HG03039 (cell line): ENCODE results near the gene DUOX2.
"Not testable (repeated sequence)": the region's sequence is repeated elsewhere in the genome, so short reads cannot be mapped to it uniquely, and the experiment has no call there.

Experiments used
- ATAC-seq: cut with Tn5 transposase; IDR thresholded peaks from one replicate; pipeline ENCODE4 v1.9.1; 2021; ENCODE audit warnings: mild to moderate bottlenecking, moderate library complexity; ENCODE audit not compliant: unreplicated experiment

The DUOX2 gene

DNA sequence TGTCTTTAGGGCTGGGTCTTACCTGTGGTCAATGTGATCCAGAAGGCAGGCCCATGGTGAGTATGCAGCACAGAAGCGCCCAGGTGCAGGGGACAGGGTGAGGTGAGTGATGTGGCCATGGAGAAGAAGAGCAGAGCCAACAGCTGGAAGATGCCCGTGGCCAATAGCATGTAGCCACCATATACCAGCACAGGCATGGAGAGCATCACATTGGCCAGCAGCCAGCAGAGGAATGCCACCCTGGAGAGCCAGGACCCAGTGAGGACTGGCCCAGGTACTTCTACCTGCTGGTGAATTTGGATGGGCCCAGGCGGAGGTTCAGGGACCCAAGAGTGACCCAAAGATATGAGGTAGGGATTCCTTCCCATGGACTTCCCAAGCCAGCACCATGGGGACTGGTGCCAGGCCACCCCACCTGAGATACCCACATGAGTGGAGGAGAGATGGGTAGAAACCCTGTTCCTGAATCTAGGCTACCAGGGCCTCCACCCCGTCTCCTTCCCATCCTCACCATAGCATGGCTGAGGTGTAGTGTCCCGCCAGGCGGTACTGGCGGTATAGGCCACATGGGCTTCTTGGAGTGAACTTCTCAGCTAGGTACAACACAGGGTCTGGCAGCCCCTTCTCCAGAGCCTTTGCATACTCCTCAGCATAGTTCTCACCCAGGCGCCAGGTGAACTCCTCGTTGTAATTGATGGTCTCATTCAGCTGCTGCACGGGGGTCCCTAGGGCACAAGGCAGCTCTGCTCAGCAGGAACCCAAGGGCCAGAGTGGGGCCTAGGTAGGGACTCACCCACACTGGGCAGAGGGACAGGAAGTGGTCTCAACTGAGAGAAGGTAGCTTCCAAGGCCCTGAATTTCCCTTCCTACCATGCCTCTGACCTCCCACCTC, 6.4 kb upstream of the DUOX2 start:
- ATAC-seq, result no peak

DNA sequence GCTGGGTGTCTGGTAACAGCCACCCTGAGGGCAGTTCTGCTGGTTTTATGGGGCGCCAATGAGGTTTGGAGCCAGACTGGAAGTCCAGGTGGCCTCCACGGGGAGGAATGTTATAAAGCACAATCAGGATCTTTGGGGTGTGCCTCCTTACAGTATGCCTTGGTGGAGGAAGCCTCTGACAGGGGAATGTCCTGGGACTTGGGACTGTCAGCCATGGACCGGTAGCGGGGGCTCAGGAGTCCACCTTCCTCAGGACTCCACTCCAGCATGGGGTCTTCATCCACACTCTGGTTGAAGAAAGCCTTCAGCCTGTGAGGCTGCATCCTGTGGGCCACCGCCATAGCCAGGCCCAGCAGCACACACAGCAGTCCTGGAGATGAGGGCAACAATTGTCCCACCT, 5.0 kb upstream of the DUOX2 start:
- no peak for ATAC-seq

DNA sequence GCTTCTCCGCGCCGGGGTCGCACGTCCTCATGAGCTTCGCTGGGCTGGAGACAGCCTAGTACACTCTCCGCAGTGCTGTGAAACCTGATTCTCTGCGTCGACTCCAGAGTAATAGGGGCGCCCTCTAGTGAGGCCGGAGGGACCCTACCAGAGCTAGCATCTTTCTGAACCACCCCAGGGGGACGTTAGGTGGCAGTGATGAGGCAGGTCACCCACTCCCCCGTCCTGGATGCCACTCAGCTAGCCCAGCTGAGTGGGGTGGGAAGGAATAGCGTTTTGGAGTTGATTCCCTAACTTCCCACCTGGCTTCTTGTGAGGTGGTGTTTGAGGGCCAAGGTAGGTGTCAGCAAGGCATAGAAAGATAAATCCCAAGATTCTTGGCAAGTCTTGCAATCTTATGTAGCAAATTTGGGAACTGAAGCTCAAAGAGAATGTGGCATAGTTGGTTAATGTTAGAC, 4.2 kb upstream of the DUOX2 start:
- ATAC-seq, result peak; percentile 82

DNA sequence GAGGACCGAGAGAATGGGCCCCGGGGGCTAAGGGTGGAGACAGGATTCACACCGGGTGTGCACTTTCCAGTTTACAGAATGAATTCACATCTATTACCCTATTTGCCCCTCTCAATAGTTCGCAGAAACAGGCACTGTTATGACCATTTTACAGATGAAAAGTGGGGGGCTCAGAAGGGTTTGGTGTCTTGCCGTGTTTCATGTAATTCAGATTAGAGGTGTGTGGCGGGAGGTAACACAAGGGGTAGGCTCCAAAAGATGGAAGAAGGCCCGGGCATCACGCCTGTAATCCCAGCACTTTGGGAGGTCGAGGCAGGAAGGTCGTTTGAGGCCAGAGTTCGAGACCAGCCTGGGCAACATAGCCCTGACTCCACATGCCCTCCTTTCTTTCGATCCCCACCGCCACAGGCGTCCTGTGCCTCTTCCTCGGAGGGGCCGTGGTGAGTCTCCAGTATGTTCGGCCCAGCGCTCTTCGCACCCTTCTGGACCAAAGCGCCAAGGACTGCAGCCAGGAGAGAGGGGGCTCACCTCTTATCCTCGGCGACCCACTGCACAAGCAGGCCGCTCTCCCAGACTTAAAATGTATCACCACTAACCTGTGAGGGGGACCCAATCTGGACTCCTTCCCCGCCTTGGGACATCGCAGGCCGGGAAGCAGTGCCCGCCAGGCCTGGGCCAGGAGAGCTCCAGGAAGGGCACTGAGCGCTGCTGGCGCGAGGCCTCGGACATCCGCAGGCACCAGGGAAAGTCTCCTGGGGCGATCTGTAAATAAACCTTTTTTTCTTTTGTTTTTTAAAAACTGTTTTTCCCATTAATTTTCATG, 3.5 kb upstream of the DUOX2 start:
- ATAC-seq, result no peak

DNA sequence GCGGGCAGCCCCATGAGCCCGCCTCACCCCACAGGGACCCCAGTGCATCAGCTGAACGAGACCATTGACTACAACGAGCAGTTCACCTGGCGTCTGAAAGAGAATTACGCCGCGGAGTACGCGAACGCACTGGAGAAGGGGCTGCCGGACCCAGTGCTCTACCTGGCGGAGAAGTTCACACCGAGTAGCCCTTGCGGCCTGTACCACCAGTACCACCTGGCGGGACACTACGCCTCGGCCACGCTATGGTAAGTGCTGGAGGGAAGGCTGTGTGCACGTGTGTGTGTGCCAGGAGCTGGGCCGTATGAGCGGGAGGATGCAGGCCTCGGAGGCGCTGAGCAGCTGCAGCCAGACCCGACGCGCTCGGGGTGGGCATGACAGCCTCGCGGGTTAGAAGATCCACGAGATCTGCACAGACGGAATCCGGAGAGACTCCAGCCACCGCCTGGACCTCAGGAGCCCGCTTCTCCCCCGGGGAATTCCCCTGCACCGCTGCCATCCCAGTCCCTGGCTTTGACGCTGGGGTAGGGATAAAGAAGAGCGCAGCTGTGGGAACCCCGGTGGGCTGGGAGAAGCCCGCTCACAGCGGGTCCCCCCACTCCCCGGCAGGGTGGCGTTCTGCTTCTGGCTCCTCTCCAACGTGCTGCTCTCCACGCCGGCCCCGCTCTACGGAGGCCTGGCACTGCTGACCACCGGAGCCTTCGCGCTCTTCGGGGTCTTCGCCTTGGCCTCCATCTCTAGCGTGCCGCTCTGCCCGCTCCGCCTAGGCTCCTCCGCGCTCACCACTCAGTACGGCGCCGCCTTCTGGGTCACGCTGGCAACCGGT, 2.7 kb upstream of the DUOX2 start:
- no peak for ATAC-seq

DNA sequence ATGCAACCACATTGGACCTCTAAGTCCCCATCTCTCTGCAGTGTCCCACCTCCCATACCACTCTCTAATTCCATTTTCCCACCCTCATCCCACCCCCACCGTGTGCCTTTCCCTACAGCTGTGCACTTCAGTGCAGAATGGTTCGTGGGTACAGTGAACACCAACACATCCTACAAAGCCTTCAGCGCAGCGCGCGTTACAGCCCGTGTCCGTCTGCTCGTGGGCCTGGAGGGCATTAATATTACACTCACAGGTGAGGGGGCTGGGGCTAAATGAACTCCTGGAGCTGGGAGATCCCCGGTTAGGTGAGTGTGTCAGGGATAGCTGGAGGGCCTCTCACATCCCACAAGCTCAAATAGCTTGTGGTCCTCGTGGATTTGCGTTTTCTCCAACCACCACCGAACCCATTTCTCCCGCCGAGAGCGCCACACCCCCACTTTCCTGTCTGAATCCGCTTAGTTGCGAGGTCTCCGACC, 2.1 kb upstream of the DUOX2 start:
- no peak for ATAC-seq

DNA sequence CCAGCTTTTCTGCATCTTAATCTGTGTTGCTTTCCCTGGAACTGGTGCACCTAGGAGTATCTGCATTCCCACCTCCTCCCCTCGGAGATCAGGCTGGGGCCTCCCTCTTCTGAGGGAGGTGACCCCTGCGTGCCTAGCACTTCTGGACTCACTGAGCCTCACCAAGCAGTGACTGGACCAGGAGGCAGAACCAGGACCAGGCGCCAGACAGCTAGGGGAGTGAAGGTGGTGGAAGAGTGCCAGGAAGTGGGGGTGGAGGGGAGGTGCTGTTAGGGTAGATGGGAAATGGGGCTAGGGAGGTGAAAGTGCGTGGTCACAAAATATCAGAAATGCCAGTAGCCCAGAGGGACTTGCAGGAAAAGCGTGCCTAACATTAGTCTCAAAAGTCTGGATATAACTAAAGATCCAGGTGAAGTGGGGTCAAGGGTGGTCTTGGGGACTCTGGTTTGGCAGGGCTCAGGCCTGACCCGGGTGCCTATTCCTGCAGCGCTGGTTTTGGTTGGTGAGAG, 1.4 kb upstream of the DUOX2 start:
- ATAC-seq, result no peak

DNA sequence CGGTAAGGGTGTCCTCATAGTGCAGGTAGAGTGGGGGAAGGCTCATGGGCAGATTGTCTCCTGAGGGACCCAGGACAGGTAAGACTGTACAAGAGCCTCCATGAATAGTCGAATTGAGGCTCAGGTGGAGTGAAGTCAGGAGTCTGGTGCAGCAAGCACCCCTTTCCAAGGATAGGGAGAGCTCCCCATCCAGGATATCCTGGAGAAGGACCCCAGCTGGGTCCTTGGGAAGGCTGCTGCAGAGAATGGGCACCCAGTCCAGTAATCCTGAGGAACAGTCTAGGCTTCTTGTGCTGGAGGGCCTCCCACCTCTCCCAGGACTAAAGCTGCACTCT, 746 bp upstream of the DUOX2 start:
- no peak for ATAC-seq

DNA sequence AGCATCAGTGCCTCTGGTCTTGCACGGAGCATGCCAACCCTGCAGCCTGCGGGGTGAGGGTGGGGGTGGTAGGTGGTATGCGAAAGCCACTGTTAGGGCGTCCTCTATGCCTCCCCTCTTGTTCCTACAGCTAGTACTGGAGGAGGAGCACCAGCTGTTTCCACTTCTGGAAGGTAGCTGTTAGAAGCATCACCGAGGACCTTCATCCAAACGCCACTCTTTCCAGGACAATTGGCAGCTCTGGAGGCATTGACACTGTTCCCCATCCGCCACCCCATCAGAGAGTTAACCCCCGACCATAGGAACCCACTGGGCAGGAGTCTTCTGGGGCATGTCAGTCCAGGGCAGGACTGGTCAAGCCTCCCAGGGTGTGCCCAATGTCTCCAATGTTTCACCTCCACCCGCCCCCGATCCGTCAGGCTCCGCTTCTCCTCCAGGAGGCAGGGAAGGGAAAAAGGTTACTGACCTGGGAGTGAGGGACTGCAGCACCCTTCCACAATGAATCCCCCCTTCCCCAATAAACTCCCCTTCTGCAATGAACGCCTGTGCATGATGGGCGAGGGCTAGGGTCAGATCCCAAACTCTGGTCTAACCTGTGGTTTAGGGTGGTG, 487 bp downstream of the DUOX2 start:
- ATAC-seq, result no peak

DNA sequence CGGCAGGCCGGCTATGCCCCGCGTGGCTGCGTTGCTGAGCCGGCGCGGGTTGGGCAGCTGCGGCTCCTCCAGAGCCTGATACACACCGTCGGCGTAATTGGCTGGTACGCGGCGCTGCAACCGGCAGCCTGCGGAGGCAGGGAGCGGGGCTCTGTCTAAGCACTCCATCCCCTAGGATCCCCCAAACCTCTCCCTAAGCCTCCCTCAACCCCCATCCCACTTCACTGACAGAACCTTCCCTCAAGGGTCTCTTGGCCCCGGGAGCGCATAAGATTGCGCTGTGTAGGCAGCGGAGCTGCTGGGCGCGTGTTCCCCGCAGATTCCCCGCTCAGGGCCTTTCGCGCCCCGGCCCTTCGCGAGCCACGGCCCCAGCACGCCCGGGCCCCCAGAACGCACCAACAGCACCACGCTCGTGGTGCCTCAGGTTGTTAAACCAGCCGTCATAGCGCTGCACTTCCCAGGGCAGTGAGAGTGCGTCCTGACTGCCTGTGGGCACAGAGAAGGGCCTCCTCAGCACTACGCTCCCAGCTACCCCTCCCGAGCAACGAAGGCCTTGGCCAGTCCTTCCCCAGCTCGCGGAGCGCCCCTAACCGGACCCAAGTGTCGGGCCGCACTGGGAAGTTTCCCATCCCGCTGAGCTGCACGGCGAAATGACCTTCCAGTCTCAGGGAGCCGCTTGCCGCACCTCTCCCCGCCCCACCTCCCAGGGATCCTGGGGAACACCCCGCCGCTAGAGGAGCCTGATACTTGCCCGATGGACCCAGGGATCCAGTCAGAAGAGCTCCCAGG, 1.2 kb downstream of the DUOX2 start:
- ATAC-seq, result no peak

DNA sequence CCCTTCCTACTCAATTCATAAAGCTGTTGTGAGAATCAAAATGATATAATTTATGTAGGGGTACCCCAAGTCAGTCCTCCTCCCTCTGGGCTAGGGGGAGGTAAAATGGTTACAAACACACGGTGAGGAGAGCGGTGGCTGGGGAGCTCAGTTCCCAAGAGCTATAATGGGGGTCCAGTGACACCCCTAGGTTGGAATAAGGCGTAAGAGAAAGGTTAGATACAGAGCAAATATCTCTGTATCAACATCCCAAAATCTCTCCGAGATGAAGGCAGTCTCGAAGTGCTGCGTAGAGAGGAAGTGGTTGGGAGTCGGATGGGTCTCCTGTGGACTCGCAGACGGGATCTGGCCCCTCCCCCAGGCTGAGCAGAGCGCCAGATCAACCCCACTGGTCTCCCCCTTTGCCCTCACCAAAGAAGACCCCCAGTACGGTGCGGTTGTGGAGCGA, 1.8 kb downstream of the DUOX2 start:
- ATAC-seq, result no peak

DNA sequence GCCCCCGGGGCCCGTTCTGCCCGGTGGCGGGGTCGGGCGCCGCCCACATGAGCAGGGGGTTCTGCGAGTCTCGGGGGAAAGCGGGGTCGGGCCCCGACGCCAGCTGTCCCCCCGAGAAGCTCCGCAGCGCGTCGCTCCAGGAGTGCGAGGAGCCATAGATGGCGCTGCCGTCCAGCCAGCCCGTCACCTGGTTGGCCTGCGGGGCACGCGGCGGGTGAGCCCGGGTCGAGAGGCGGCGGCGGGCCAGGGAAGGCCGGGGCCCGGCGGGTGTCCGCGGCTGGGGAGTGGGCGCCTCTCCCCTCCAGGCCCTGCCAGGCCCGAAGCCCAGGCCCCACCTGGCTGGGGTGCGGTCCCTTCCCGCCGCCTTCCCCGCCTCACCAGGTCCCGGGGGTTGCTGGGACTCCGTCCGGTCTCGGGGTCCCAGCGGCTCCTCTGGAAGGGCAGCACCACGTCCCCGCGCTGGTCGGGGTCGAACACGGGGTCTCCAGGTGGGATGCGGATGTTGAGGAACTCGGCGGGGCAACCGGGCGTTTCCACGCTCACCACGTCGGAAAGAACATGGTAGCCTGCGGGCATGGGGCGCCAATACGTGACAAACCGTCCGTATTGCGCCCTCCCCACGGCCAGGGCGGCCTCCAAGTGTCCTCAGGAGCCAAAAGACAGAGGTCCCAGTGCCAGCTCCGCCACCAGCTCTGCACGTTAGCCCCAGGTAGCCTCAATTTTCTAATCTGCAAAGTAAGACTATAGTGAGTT, 2.4 kb downstream of the DUOX2 start:
- ATAC-seq, result no peak

DNA sequence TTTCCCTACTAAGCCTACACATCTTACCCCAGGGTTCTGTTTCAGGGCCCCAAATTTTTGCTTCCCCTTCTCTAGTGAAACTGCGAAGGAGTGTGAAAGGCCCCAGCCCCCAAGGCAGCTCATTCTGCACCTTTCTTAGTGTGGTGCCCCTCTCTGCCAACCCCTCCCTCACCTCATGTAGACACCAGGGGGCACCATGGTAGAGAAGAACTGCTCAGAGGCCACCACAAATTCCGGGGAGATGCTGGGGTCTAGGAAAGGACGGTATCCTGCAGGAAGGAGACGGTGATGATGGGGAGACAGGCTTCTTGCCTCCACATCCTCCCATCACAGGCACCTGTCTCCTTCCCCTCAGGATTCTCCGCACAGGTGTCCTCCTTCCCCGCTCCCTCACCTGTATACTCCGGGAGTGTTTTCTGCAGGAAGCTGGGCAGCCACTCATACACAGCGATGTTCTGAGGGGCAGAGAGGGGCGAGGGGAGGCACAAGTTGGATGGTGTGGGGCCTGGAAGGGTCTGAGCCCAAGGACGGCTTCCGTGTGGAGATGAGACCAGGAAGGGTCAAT, 3.6 kb downstream of the DUOX2 start:
- no peak for ATAC-seq

DNA sequence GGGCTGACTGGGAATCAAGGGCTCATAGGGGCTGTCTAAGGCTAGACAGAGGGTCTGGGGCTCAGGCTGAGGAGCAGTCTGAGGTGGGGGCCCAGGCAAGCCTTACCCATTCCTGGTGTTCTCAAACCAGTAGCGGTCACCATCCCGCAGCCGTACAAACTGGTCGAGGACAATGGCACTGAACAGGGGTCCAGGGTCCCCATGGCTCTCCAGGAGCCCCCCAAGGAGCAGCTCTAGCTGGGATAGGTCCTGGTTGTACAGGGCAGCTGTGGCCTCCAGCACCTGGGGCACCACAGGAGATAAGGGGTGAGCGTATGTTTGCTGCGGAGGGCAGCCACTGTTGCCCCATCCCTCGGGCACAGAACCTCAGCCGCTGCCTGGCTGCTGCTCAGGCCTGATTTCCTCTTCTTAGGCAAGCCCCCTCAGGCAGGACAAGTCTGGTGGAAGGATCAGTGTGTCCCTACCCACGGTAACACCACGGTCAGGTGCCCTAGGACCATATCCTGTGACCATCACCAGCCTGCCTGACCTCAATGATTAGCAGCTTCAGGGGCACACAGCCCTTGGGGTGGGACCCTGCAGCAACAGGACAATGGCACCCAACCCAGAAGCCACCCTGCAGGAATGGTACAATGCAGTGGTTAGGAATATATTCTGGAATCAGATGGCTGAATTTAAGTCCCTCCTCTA, 5.9 kb downstream of the DUOX2 start:
- no peak for ATAC-seq

DNA sequence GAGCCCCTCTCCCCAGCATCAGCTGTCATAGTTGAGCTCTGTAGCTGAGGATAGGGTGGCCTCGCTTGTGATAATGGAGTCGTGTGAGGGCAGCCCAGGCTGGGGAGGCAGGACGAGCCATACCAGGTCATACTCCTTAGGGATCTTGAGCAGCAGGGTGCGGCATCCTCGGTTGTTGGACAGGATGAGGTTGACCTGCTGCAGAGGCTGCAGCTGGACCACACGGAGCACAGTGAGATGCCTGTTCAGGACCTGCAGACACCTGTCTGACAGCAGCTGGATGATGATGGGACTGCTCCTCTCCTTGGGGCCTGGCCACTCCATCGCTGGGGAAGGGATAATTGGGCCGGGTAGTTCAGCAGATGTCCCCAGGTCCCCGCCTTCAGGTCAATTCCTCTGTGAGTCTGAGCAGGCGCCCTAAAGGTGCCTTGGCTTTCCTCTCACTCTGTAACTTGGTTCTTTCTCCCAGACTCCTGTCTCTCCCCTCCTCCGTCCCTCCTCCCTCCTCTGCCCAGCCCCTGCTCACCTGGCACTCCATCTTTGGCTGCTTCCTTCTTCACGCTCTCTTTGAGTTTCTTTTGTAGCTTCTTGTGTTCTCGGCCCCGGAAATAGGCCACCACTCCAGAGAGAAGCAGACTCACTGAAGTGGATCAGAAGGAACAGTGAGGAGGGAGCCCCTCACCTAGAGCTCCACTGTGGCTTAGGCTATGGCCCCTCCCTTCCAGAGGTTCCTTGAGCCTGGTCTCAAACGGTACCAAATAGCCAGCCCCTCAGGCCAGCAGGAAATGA, 7.8 kb downstream of the DUOX2 start:
- no peak for ATAC-seq

DNA sequence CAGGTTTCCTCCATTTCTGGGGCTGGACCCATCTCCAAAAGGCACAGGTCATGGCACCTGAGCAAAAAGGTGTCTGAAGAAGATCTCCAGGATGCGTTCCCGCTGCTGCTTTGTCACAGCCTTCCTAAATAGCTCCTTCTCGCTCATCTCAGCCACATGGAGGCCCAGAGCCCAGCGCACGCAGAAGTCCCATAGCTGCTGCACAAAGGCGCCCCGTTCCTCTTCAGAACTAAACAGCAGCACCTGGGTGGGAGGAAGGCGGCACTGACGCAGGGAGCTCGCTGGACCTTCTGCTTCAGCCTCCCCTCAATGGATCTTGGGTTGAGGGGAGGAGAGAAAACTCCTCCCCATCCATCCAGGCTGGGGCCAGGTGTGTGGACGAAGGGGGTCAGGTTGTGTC, 8.4 kb downstream of the DUOX2 start:
- no peak for ATAC-seq

DNA sequence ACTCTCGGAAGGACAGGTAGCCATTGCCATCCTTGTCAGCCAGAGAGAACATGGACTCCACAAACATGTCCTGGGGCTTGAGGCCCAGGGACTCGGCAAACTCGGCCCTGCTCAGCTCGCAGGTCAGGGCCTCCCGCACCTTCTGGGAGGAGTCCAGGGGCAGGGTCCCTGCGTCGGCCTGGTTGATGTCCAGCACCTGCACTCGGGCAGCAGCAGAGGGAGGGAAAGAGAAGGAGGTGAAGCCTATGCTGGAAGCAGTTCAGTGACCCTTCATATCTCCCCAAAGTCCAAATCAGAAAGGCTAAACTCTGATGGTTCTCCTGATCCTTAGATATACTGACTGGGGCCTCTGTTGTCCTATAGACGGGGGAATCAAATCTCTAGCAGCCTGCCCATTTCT, 9.8 kb downstream of the DUOX2 start:
- ATAC-seq, result not testable (repeated sequence)
